HG03175 (cell line): Measurements from ENCODE around the gene DPYSL3.
"Not testable (repeated sequence)": the region's sequence is repeated elsewhere in the genome, so short reads cannot be mapped to it uniquely, and the experiment has no call there.

Source experiments
- ATAC-seq: cut with Tn5 transposase; IDR thresholded peaks from one replicate; pipeline ENCODE4 v1.9.1; 2021; ENCODE audit warnings: mild to moderate bottlenecking, moderate library complexity; ENCODE audit not compliant: unreplicated experiment

DPYSL3 gene

GRCh38 chr5:147509710-147510651 is at the start of gene DPYSL3:
Gene DPYSL3, minus strand, starts transcription at chr5:147510068. Its CDS starts 210 bp downstream, at chr5:147509858.
- ATAC-seq, result no peak

DNA sequence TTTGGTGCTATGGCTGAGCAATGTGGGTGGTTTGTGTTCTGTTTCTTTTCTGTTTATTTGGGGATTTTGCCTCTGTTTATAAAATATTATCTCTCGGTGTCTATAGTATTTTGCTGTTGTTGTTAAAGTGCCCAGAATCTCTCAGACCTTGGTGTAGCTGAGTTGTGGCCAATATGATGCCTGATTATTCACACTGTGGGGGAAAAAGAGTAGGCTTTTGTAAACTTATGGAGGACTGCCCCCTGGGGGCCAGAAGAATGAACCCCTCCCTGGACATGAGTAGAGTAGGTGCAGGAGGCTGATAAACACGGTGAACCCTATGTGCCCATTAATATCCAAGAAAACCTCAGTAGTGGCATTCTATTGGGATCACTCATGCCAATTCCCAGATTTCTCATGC is 49.0 kb upstream of the DPYSL3 start:
- no peak for ATAC-seq

- ATAC-seq, result no peak
Measured at GRCh38 chr5:147557876-147558745, 48.2 kb upstream of the DPYSL3 start.

DNA sequence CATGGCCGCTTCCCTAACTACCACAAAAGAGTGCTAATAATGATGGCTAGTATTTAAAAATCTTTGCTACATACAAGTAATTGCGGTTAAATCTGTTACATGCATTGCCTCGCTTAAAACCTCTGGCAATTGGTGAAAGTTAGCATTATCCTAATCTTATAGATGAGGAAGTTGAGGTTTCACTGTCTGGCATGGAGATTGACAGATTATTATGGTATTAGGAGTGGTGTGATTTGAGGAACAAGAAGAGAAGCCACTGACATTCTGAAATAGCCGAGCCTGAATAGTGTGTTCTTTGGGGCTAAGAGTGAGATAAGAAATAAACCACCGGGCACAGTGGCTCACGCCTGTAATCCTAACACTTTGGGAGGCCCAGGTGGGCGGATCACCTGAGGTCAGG is 45.3 kb upstream of the DPYSL3 start:
- ATAC-seq, result no peak

DNA sequence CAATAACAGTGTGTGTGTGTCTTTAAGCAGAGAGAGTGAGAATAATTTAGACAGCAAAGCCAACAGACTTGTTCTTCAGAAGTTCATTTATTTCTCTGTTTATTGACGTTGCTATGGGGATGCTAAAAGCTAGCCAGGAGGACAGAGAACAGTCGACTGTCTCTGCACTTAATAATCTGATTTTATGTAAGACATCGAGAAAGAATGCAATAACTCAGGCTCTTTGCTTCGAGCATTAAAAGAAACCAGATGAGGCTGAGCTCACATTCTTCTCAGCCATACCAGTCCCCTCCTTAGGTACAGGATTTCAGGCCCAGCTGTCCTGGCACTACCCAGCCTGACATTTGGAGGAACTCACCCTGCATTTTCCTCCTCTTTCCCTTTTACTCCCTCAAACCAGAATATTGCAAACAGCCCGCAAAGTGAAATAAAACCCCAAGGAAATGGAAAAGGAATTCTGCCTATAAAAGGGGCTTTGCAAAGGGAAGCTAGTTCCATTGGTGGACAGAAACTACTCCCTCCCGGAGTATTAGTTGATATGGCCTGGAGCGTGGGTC is 44.5 kb upstream of the DPYSL3 start:
- ATAC-seq, result no peak

DNA sequence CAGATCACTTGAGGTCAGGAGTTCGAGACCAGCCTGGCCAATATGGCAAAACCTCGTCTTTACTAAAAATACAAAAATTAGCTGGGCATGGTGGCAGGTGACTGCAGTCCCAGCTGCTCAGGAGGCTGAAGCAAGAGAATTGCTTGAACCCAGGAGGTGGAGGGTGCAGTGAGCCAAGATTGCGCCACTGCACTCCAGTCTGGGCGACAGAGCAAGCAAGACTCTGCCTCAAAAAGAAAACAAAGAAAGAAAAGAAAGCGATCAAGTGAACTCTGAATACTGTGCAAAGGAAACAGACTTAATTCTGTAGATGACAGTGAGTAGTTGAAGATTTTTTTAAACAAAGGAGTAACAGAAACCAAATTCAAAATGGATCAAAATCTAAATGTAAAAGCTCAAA is 43.9 kb upstream of the DPYSL3 start:
- ATAC-seq, result not testable (repeated sequence)

- ATAC-seq, result no peak
Measured at GRCh38 chr5:147552897-147553296, 43.0 kb upstream of the DPYSL3 start.

DNA sequence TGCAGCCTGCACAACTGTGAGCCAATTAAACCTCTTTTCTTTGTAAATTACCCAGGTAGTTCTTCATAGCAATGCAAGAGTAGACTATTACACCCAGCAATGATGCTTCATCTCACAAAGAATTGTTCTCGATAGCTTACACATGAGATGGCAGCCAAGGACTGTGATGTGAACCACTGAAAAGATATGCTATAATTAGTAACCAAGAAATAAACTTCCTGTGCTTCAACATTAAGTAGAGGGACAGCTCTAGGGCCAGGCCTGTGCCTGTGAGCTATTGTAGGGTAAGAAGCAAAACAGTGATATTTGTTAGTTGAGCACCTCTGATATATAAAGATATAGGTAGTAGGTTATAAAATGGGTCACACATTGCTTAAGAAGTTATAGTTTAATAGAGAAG is 41.8 kb upstream of the DPYSL3 start:
- ATAC-seq, result no peak

DNA sequence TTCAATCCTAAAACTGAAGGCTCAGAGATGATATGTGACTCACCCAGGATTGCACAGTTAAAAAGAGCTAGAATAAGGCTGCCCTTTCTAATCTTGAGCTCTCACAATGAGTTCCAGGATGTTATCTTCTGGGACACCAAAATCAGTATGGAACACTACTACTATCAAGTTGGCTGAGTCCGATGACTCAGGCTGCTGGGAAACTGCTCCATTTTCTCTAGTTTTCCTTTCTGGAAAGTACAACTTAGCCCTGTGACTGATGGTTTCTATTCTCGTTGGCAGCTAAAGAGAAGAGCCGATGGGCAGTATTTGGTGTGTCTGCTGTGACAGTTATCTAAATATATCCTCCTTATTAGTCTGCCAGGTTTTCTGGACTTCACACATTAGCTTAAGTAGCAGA is 37.9 kb upstream of the DPYSL3 start:
- no peak for ATAC-seq

- no peak for ATAC-seq
Measured at GRCh38 chr5:147544556-147544955, 34.7 kb upstream of the DPYSL3 start.

GRCh38 chr5:147539053-147539452 is 29.2 kb upstream of the DPYSL3 start:
- ATAC-seq, result no peak

GRCh38 chr5:147538236-147538635 is 28.4 kb upstream of the DPYSL3 start:
- ATAC-seq, result no peak

GRCh38 chr5:147534172-147534951 is 24.5 kb upstream of the DPYSL3 start:
- ATAC-seq, result no peak

GRCh38 chr5:147532156-147532555 is 22.3 kb upstream of the DPYSL3 start:
- no peak for ATAC-seq

GRCh38 chr5:147530530-147531389 is 20.9 kb upstream of the DPYSL3 start:
- no peak for ATAC-seq

DNA sequence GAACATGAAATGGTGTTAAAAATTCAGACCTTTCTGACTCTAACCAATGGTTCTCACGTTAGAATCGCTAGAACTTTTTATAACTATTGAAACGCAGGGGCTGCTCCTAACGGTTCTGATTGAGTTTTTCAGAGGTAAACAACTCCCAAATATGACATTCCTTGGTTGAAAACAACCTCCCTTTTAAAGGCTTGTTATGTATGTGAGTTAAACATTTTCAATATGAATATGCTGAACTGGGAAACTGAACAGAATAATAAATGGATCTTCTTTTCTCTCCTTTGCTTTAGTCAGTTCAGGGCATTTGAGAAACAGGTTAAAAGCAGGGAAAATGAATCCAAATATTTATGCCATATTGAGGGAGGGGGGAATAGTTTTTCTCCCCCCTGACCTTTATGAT is 13.2 kb upstream of the DPYSL3 start:
- no peak for ATAC-seq

DNA sequence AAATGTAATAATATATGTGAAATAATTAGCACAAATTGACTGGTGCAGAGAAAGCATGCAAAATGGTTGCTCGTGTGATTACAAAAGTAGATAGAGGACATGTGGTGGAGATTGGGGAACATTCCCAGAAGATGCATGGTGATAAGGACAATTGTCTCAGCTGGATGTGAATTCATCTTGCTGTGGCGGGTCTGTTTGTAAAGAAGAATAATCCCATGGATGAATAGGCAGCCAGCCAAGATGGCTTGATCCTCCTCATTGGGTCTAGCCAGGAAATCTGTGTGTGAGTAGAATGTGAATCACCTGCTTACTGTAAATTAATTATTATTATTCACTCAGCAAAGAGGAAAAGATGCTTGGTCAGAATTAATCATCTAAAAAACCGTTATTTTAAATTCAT is 12.6 kb upstream of the DPYSL3 start:
- ATAC-seq, result no peak

DNA sequence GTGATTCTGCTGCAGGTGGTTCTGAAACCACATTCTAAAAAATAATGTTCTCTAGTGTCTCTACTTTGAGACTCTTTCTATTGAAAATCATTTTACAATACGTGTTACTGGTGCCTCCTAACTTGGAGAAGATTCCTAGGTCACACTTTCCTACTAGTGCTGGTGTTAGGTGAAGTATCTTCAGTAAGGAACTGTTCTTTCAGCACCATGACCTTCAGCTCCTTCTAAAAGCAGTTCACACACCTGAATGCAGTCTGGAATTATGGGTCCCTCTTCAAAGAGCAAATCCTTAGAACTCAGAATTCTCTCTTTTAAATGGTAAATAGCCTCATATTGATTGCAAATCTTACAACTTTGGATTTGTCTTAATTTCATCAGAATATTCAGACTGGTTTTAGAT is 10.6 kb upstream of the DPYSL3 start:
- ATAC-seq, result no peak

DNA sequence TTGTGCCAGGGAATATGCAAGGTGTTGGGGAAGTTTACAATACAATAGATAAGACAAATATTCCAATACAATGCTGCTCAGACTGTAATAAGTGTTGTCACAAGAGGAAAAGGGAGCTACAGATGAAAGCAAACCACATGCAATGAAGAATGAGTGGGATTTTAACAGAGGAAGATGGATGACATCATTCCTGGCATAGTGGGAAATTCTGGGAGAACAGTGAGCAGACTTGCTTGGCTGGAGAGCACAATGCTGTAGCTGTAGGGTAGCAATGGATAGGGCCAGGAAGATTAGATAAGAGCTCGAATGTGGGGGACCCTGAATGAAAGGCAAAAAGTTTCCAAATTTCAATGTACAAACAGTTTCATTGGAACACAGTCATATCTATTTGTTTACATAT is 9.5 kb upstream of the DPYSL3 start:
- ATAC-seq, result no peak

DNA sequence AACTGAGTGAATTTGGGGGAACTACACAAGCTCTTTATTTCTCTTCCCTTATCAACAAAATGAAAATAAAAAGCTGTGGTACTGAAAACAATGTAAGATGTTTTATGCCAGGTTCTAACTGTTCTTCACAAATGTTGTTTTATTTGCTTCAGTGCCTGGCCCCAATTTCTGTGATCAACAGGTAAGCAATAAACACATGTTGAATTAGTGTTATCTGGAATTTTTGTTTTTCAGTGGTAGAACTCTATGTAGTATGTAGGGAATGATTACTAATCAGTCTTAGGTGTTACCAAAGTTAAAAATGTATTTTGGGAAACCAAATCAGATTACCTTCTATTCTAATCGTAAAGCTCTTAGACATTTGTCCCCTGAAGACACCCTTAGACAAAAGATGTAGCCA is 7.5 kb upstream of the DPYSL3 start:
- ATAC-seq, result no peak
